Dedifferentiated amniotic fluid mesenchymal stem cell (primary cell): Measurements from ENCODE around the gene CD200R1L.
A peak's percentile ranks its signal among the peaks of the same experiment; 100 is the strongest.

Experiments used
- DNase-seq: peaks from one replicate; pipeline ENCODE4 v3.0.0-alpha.2; 2016; ENCODE audit errors: extremely low spot score

CD200R1L gene

DNA sequence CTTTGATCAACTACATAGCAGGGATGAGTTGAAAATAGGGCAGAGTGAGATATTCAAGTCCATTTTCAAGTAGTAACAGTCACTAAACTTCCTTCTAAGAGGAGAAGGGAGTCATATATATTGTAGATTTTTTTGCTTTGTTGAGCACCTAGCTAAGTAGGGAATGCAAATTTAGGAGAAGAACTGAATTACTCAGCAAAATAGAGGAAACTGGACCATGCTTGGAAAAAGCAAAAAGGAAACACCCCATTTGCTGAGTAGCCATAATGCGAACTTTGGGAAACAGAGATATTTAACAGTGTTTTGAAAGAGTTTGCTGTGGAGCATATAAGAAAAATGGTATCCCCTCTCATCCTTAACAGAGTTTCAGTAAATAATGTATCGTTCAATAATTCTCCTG lies 54.9 kb downstream of the CD200R1L start:
- DNase-seq: no peak

DNA sequence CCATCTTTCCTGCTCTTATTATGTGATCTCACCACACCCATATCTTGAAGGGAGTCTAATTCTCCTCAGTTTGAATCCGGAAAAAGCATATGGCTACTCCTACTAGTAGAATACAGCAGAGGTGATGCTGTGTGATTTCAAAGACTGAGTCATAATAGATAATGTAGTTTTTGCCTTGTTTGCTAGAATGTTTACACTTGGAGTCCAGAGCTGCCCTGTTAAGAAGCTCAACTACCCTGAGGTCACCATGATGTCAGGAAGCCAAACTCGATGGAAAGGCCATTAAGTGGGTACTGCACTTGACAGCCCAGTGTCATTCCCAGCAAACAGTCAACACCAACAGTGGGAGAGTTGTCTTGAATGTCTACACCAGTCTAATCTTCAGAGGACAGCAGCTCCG lies 56.9 kb downstream of the CD200R1L start:
- no peak for DNase-seq

DNA sequence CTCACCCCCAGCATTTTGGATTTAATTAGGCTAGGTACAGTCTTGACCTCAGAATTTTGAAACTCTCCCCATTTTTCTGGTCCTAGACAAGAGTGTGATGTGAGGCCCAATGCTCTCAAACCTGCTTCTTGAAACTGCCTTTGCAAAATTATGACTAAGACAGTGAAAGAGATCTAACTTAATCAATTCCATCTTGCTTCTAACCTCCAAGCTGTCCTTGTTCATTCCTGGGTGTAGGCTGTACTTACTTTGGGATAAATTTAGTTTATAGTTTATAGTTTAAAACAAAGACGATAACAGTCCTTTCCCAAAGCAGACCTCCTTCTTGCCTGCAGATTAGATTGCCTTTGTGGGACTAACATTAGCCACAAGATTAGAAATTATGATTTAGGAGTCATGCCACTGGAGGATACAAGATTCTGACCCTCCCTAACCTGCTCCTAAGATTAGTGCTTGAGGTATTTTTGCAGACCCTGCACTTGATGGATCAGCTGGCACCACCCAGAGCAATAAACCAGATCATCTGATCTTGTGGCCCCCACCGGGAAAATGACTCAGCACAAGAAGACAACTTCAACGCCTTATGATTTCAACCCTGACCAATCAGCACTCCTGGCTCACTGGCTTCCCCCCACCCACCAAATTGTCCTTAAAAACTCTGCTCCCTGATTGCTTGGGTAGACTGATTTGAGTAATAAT lies 59.6 kb downstream of the CD200R1L start:
- DNase-seq: no peak

DNA sequence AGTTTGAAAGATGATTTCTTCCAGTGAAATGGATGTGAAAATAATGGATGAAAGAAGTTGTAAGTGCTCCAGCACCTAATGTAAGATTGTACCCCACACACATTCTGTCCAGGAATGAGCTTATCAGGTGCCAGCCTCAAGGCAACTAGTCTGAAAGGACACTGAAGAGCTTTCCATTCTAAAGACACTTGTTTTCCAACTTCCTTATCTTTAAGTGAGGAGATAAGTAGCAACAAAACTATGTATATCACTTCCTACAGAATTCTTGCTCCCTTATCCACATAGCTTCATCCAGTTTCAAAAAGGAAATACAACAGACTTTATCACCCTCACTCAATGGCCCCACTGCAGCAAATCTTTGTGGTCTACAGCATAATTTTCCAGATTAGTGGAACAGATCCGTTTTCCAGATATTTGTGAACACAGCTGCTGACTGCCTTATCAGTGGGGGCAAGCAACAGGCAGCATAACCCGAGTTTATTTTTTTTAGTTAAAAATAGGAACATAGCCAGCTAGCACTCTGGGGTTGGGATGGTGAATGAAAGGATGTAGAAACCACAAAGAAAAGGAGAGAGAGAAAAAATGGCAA lies 60.6 kb downstream of the CD200R1L start:
- no peak for DNase-seq

DNA sequence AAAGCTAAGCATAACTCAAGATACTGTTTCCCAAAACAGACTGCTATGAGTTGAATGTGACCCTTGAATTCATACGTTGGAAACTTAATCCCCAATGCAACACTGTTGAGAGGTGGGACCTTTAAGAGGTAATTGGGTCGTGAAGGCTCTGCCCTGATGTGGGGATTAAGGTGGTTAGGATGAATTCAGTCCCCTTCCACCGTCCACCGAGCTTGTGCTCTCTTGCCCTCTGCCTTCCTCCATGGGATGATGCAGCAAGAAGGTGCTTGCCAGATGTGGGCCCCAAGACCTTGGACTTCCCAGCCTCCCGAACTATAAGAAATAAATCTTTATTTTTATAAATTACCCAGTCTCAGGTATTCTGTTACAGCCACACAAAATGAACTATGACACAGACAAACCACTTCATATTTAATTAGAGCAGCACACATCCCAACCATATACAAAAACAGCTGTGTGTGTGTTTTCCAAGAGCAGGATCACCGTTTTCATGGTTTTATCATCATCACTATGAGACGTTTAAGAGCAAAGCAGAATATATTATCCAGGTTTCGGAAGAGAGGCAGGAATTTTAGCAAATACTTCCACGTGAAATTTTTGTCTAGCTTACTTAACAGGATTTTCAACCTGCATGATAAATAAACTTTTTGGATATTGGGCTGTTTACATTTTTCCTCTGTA lies 61.2 kb downstream of the CD200R1L start:
- no peak for DNase-seq

DNA sequence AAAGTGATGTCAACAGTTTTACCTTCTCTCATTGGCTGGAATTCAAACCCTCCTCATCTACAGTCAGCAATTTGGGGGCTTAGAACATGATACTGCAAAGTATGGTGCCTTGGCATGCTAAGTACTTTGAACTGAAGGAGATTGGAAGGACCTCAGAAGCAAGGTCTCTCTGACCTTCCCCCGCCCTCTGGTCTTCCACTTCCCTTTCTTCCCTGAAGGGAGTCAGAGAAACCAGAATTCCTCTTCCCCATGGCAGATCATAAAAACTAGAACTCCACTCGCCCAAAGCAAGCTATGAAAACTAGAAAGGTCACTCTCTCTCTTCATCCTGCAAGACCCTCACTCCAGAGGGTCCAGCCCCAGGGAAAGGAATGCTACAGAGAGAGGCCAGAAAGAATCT lies 64.2 kb downstream of the CD200R1L start:
- DNase-seq: no peak

DNA sequence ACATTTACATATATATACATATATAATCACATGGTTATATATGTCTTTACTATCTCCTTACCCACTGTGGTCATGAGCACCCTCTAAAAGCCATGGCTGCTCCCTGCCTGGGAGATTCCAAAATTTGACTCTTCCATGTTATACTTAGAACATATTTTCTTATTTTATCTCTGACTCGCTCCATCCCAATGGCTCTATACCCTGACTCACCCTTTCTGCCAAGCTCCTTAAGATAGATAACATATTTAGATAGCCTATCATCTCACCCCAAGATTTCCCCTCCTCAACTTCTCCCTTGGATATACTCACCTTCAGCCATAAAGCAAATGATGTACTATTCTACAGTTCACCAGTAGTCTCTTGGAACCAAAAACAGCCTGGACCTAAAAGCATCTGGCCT lies 65.1 kb downstream of the CD200R1L start:
- DNase-seq: no peak

DNA sequence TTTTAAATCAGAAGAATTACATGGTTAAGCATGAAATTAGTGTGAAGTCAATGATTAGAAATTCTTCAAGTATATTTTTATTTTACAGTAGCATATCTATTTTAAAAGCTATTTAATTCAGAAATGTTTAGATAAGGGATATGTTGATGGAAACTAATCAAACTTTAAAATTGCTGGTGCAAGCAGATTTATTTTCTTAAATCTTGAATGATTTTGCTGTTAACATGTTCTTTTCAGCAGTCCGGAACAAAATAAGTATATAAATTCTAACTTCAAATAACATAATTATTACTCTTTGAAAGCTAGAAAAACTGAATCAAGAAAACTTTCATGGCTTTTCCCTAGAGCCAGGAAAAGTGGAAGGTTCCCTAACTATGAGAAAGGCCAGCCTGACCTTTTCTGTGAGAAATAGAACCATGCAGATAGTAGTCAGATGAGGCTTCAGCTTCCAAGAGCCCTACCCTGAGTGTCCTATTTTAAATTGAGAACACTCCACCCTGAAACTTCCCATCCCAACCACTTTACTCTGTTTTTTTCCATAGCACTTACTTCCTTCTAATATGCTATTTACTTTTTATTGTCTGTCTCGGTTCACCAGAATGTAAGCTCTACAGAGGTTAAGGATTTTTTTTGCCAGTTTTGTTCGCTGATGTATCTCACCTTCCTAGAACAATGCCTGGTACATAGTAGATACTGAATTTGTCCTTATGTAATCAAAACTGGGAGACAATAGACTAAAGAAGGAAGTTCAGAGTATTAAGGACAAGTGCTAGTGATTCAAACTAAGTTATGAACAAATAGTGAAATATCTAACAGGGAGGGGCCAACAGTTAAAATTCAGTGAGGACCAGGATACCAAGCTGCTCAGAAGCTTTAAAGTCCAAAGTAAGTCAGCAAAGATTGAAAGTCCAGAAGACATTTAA lies 66.8 kb downstream of the CD200R1L start:
- no peak for DNase-seq

DNA sequence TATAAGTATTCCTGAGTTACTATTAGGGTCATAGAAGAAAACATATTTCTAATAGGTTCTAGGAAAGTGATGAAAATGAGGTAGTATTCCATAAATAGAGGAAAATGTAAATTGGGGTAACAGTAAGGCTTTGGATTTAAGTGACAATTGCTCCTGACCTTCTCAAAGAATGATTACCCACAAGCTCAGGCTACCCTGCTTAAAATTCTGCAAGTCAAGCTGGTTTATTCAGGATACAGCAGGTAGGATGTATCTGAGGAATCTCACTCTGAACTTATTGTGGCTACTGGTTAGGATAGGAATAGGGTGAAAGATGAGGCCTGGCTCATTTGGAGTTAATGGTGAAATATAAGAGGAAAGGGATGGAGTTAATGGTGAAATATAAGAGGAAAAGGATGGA lies 67.7 kb downstream of the CD200R1L start:
- no peak for DNase-seq

DNA sequence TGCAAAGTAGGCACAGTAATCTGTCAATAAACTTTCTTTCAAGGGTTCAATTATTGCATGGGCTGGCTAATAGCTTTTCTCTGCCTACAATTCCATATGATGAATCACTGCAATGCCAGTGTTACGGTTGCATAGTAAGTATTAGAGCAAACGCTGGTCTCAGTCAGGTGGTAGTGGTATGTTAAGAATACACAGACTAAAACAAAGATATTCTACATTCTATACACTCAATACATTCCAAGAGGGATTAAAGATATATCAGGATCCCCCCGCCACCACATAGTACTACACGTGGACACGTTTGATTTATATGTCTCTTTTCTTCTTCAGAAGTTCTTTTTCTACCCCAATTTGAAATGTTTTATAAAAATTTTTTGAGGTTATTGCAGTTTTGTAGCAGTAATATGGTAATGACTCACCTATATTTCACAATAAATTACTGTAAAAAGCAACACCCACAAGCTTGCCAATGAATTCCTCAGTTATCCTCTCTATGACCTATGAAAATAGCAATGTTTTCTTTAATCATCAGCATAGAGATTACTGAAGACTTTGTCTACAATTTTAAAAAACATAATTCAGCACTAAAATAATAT lies 68.2 kb downstream of the CD200R1L start:
- peak; percentile 93 for DNase-seq

DNA sequence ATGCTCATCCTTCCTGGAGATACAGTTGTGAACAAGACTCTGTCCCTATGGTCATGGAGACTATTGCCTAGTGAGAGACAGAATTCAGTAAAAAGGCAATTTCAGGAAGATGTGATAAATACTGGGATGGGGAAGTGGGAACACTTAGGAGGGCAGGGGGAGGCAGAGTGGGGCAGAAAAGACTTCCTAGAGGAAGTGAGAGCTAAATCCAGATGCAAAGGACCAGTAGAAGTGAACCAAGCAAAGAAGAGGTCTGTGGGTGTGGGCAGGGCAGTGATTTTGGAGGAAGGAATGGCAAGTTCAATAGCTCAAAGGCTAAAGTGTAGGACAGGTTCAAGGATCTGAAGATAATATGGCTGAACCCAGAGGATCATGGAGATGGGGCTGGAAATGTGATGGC lies 68.9 kb downstream of the CD200R1L start:
- DNase-seq: no peak

DNA sequence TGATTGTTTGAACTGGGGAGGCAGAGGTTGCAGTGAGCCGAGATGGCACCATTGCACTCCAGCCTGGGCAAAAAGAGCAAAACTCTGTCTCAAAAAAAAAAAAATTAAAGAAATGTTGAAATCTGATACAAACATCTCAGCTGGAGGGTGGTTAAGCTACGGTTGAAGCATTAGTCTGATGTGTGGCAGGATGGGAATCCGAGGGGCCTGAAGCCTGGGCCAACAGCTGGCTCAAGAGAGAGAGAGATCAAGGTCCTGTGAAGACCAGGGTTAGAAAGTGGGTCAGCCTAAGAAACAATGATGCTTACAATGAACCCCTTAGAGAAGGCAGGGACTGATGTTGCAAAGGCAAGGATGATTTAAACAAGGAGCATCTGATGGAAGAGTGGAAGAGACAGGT lies 69.8 kb downstream of the CD200R1L start:
- no peak for DNase-seq

DNA sequence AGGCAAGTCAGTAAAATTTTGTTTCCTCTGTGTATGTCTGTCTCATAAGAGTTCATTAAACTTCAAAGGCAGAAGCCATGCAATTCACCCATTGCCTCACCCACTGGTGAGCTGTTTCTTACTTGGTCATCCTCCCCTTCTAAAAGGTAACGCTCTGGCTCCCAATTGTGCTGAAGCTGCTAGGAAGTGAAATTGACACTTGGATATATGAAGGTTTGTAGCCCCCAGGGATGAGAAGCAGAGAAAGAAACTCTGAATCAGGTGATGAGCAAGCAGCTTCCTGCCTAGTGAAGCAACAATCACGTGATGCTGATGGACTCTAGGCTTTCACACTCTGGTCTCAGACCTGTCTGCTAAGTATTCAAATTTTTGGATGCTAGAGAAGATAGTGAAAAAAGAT lies 70.7 kb downstream of the CD200R1L start:
- no peak for DNase-seq

DNA sequence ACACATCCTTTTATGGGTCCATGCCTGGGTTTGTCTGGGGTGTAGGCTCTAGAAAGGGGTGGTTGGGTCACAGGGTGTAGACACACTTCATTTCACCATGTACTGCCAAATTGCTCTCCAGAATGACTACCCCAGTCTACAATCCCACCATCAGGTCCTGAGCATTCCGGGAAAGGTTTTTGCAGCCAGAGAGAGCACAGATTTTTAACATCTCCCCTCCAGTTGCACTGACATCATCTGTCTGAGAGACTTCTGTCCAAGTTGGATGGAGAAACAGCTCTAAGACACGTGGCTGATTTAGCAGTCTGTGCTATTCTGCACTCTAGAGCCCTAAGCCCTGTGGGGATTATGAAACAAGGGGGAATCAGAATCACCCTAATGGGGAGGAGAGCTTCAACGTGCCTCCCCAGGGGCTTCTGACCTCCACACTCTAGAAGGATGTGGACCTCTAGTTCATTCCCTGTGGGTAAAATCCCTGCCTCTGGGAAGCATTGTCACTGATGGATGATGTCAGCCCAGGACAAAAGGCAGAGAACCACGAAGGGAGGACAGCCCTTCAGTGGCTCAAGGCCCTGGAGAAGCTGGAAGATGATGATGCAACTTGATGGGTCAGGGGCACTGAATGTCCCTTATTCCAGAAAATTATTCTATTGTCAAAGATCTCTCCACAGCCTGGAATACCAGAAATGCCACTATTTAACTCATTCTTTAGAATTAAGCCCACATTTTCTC lies 71.5 kb downstream of the CD200R1L start:
- no peak for DNase-seq

DNA sequence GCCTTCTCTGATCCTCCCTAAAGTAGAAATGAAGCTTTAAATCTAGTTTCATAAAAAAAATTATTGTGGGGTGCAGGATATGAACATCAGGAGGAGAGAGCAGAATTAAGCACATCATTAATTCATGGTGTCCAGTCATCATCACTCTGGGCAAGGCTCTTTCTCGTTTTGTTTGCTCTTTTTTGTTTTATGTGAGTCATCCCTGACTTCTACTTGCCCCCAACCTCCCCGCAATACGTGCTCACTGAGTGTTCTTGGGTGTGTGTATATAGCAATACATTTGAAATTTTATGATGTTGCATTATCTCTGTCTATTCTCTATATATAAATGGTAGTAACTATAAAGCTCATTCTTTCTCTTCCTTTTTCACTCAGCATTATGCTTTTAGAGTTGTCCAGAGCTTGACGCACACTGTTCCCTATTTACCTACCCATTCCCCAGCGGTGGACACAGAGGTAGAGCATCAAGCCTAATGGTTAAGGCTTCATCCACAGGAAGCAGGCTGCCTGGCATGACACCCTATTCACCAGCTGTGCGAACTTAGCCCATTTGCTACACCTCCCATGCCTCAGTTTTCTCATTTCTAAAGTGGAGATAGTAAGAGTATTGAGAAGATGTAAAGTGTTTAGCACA lies 72.3 kb downstream of the CD200R1L start:
- no peak for DNase-seq

DNA sequence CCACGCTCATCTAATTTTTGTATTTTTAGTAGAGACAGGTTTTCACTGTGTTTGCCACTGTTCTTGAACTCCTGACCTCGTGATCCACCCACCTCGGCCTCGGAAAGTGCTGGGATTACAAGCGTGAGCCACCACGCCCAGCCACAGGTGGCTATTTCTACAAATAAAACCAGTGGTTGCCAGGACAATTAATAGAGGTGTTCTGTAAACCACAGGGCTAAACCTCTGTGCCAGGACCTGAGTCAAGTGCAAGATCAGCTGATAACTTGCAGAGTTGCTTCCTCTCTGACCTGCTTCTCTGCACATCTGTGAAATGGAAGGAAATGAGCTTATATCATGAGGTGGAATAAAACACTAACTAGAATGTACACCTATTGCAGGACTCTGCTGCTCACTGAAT lies 72.8 kb downstream of the CD200R1L start:
- DNase-seq: no peak

DNA sequence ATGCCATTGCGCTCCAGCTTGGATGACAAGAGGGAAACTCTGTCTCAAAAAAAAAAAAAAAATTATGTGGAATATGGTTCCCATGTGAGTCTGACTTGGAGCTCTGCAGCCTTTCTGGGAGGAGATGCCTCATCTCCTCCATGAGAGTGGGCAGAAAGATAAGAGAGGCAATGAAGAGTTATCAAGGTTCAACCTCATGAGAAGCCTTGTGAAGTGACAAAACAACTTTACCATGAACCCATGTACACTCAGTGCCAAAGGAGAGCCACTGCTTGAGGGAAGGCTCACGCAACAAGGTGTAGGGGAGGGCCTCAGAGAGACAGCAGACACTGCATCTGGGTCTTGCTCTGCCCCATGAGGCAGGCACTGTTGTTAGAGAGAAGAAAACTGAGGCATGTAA lies 75.7 kb downstream of the CD200R1L start:
- no peak for DNase-seq

DNA sequence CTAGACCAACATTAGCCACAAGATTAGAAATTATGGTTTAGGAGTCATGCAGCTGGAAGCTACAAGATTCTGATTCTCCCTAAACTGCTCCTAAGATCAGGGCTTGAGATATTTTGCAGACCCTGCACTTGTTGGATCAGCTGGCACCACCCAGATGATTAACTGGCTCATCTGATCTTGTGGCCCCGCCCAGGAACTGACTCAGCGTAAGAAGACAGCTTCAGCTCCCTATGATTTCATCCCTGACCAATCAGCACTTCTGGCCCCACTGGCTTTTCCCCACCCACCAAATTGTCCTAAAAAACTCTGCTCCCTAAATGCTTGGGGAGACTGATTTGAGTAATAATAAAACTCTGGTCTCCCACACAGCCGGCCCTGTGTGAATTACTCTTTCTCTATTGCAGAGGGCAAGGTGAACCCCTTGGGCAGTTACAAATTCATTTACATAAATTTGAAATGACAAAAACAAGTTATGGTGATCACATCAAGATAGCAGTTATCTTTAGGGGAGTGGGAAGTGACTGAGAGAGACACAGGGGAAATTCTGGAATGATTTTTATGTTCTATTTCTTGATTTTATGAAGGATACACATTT lies 76.5 kb downstream of the CD200R1L start:
- peak; percentile 50 for DNase-seq

DNA sequence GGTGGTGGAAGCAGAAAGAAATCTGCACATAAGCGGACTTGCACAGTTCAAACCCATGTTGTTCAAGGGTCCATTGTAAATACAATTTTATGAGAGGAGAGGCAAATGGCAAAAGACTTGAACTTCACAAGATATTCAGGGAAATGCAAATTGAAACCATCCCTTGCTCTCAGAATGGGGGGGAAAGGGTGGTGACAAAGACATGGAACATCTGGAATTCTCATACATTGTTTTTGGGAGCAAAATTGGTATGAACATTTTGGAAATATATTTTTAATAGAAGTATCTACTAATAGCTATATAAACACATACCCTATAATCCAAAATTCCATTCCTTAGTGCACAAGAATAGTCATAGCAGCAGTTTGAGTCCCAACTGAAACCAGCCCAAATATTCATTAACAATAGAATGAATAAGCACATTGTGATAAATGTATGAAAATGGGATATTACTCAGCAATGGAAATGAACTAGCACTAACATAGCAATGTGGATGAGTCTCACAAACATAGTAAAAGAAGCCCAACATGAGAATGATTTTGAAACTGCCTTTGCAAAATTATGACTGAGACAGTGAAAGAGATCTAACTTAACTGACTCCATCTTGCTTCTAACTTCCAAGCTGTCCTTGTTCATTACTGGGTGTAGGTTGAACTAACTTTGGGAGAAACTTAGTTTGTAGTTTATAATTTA lies 77.2 kb downstream of the CD200R1L start:
- DNase-seq: no peak

DNA sequence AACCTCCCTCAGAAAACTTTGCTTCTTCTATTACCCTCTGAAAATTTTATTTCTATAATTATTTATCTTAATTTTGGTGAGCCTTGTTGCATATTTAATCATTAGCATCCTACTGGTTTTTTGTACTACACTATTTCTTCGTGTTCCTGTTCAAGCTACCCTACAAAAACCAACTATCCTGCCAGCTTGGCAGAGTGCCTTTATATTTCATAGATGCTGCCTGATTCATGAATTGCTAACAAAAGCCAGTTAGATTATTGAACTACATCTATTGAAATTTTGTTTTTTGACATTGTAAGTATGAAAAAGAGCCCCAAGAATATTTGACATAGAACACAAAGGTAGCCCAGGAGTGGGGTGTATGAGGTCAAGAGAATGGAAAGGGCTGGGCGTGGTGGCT lies 78.9 kb downstream of the CD200R1L start:
- DNase-seq: no peak
